GM18502 (cell line): ENCODE results near the gene NADK2.

Experiments used
- ATAC-seq: cut with Tn5 transposase; IDR thresholded peaks from one replicate; pipeline ENCODE4 v1.9.1; 2021; ENCODE audit warnings: mild to moderate bottlenecking; ENCODE audit not compliant: unreplicated experiment, poor library complexity

The NADK2 gene

GRCh38 chr5:36170832-36171424, 70.8 kb downstream of the NADK2 start:
- no peak for ATAC-seq

DNA sequence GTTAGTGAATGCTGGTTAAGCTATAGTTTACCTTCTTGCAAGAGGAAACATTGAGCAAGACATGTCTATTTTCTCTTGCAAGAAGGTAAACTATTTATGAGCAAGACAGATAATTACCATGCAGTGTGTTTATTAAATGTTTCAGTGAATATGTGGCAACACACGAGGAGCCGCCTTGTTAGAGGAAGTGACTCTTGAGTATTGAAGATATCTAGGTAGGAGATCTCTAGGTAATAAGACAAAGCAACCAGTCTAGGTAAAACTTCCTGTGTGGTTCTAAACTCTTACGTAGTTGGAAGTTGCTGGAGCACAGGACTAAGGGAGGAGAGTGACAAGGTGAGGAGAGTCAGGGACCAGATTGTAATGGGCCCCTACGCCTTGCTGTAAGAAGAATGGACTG, 73.0 kb downstream of the NADK2 start:
- ATAC-seq, result no peak

- no peak for ATAC-seq
These were observed 77.3 kb downstream of the NADK2 start for GRCh38 chr5:36164461-36164860.

DNA sequence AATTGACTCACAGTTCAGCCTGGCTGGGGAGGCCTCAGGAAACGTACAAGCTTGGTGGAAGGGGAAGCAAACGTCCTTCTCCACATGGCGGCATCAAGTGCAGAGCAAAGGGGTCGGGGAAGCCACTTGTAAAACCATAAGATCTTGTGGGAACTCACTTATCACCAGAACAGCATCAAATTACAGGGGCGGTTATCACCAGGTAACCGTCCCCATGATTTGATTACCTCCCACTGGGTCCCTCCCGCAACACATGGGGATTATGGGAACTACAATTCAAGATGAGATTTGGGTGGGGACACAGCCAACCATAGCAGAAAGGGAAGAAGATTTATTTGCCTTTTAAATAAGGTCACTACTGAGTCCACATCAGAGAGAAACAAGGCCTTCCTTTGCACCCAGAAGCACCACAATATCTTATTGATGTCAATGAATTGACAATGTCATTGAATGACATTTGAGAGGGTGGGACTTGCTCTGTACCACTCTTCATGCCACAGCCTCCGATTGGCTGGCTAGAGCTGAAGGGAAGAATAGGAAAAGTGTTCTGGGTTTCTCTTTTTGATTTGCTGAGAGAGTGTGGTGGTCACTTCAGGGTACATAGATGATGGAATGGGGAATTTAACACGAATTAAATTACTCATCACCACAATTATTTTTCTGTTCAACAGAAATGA, 78.8 kb downstream of the NADK2 start:
- ATAC-seq, result no peak

DNA sequence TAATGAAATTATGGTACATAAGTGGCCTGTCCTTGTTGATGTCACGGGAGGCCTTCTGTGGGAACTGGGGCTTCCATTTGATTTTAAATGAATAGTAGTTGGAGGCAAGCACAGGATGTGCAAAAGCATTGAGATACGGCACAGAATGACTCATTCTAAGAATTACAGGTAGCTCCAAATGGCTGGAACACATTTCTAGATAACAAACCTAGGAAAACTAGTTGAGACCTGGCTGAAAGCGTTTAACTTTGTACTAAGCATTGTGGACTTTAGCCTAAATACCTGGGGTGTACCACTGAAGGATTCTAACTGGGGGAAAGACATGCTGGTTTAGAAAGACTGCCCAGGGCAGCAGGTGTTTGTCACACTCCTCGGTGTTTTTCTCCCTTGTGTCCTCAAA, 80.4 kb downstream of the NADK2 start:
- ATAC-seq, result no peak

GRCh38 chr5:36160617-36161016, 81.1 kb downstream of the NADK2 start:
- no peak for ATAC-seq

- ATAC-seq, result no peak
These were observed 83.6 kb downstream of the NADK2 start for GRCh38 chr5:36158144-36158543.

GRCh38 chr5:36156619-36157018, 85.1 kb downstream of the NADK2 start:
- ATAC-seq, result no peak

GRCh38 chr5:36156121-36156601, 85.6 kb downstream of the NADK2 start:
- ATAC-seq, result no peak

DNA sequence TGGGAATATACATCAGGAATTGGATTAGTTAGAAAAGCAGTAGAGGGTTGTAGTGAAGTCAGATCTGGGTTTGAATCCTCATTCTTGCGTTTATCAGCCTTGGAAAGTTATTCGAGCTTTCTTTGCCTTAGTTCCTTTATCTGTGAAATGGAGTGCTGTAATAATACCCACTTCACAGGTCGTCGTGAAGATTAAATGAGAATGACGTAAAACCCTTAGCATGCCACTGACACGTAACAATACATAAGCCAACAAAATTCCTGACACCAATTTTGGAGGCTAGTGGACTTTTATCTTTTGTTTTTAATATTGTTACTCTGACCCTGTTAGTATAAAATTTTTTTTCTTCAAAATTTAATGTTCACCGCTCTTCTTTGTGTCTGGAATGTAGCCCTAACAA, 86.4 kb downstream of the NADK2 start:
- no peak for ATAC-seq

GRCh38 chr5:36153726-36154125, 88.0 kb downstream of the NADK2 start:
- ATAC-seq, result no peak

DNA sequence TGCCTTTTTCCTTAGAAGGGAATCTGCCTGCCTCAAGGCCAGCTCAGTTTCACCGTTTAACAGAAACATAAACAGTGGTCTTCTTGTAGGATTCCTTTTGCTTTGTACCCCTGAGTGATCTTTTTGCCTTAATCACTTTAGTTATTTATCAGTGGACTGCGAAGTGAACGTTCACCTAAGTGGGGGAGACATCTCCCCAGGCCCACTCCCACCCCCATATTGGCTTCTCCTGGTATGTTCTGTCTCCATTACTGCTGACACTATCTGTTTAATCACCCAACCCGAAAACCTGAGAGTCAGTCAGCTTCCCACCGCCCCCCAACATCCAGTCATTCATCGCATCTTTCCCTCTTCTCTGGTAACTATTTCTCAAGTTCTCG, 88.4 kb downstream of the NADK2 start:
- no peak for ATAC-seq

GRCh38 chr5:36152324-36153297, 89.1 kb downstream of the NADK2 start:
- ATAC-seq, result peak; percentile 8

- peak; percentile 99 for ATAC-seq
These were observed 90.0 kb downstream of the NADK2 start, which contains the start of the genes LMBRD2 and SKP2 for GRCh38 chr5:36151434-36152323. TSS of gene LMBRD2 (minus strand) at chr5:36151887. CDS start at chr5:36143349, 8,538 bp downstream. TSS of gene SKP2 (plus strand) at chr5:36152111. CDS start at chr5:36152263, 152 bp downstream.

DNA sequence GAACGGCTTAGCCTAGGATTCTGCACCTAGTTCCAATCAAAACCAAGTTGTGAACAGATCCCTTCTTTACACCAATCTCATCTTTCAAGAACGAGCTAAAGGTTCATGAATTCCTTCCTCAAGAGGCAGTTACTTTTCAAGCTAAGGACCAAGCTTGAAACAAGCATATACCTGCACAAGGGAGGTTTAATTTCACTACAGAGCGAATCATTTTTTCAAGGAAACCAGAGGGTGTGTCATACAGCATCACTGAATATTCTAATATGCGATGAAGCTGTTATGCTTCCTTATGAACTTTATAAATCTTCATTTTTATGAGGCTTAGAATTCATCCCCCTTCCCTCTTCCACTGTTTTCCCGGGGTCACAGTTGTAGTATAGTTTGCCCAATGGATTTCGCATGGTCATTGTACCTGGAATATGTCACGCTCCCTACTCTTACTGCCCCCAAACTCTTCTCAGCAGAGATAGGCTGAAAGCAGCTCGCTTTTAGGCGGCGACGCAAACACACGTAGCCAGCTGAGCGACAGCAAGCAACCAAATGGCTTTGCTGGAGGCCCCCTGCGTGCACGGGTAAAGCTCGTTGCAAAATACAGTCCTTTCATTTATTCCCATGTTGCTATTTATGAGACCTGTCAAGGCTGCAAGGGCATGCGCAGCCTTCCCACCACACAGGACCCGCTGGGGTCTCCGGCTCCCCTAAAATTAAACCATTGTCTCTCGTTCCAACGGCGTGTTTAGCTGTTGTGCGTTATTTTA, 90.9 kb downstream of the NADK2 start:
- ATAC-seq, result peak; percentile 33

GRCh38 chr5:36147681-36148080, 94.0 kb downstream of the NADK2 start:
- ATAC-seq, result no peak

GRCh38 chr5:36146390-36146789, 95.3 kb downstream of the NADK2 start:
- no peak for ATAC-seq

DNA sequence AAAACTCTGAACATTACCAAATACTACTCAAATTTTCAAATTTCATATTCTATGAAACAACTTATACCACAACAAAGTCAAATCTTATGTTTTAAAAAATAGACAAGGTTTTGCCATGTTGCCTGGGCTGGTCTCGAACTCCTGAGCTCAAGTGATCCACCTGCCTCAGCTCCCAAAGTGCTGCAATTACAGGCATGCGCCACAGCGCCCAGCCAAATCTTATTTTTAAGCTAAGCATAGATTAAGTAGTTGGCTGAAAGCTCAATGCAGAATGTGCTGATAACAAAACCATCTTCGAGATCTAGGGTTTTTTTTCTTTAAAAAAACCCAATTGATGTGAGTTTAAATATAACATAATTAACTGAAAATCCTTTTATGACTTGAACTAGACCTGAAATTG, 96.4 kb downstream of the NADK2 start:
- ATAC-seq, result no peak
